D341Med (cell line): ENCODE measurements around the gene NINJ2.

ENCODE experiments used
- DNase-seq: peaks from one replicate; pipeline ENCODE4 v3.0.0; 2012; ENCODE audit warnings: low spot score

Gene NINJ2

DNA sequence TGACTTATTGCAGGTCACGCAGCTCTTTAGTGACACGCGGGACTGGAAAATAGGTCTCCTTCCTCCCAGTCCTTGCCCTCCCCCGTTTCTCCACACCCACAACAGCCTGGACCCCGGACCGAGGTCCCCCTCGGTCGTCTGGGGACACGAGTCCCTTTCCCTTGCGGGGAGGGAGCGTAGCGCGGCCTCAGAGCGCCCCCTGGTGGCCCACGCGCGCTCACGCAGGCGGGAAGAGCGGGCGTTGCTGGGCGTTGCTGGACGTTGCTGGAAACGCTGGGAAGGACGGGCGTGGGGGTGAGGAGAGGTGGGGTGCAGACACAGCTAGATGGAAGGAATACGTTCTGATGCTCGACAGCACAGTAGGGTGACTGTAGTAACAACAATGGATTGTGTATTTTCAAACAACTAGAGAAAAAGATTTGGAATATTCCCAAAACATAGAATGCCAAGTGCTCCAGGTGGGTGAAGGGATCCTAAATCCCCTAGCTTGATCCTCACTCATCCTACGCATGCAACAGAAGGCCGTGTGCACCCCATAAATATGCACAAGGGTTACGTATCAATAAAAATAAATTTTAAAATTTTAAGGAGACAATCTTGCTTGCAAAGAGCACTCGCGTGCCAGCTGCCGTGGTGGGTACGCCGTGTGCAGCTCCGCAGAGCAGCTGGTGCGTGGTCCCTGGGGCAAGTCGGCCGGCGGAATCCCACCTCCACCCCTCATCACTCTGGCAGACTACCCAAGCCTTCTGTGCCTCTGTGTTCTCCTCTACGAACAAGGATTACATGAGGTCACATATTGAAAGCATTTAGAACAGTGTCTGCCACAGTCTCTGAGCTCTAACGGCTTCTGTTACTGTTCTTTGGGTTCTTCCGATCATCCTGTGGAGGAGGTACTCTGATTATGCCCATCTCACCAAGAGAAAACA lies 116.1 kb downstream of the NINJ2 start:
- DNase-seq = peak; percentile 95

DNA sequence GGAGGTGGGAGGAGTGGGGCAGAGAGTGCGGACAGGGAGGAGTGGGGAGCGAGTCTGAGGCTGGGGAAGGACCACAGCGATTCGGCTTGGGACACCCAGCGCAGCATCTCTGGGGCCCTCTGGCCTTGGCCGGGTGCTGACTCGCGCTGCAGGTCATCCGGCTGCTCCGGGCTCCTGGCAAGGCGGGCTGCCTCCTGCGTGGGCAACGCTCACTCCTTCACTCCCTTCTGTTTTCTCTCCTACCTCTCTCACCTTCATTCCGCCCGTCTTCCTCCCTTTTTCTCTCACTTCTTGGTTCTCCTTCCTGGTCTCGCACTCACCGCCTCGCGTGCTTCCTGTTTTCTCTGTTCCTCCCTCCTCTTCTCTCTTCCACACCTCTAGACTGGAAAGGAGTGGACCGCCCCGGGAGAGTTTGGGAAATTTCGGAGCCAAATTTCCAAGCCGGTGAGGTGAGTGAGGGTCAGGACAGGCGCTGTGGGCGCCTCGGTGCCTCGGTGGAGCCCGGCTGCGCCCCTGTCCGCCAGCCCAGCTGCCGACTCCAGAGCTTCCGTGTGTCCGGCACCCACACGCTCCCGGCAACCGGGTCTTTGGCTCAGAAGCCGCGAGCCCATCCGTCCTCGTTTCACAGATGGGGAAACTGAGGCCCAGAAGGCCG lies 116.9 kb downstream of the NINJ2 start:
- DNase-seq = peak; percentile 52

DNA sequence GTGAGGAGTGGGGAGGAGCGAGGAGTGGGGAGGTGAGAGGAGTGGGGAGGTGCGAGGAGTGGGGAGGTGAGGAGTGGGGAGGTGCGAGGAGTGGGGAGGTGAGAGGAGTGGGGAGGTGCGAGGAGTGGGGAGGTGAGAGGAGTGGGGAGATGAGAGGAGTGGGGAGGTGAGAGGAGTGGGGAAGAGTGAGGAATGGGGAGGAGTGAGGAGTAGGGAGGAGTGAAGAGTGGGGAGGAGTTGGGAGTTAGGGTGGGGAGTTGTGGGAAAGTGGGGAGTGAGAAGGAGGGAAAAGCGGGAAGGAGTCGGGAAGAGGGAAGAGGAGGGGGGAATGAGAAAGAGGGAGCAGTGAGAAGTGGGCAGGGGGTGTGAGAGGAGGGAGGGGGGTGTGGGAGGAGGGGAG lies 117.4 kb downstream of the NINJ2 start:
- DNase-seq = no peak

DNA sequence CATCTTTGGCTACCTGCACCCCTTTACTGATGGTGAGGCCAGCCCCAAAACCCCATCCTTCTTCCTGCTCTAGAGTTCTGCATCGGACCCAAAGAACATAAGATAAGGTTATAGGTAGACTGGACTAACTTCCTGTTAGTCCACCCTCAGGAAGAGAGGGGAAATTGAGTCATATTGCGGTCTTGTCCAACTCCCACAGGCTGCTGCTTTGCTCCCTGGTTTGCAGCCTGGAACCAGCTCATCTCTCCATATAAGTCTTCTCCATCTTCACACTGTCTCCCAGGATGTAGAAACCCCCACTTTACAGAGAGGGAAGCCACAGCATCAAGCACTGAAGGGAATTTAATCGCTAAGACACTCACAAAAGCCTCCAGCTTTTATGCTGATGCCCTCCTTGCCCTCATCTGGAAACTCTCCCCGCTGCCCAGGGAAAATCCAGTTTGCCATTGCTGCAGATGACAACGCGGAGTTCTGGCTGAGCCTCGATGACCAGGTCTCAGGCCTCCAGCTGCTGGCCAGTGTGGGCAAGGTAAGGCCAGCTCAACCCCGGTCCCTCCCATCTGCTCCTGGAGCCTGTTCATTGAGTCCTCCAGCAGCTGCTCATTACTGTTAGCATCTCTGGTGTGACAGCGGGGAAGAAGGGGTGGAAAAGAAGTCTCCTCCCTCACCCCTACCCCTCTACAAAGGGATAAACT lies 118.2 kb downstream of the NINJ2 start:
- DNase-seq = no peak

DNA sequence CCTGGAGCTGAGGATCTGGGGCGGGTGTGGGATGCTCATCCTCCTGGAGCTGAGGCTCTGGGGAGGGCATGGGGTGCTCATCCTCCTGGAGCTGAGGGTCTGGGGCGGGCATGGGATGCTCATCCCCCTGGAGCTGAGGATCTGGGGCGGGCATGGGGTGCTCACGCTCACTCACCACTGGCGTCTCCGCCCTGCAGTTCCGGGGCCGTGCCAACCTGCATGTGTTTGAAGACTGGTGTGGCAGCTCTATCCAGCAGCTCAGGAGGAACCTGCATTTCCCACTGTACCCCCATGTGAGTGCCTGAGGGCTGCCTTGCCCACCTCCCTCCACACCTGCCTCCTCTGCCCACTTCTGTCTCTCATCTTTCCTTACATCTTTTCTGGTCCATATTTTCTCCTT lies 119.1 kb downstream of the NINJ2 start:
- no peak for DNase-seq

DNA sequence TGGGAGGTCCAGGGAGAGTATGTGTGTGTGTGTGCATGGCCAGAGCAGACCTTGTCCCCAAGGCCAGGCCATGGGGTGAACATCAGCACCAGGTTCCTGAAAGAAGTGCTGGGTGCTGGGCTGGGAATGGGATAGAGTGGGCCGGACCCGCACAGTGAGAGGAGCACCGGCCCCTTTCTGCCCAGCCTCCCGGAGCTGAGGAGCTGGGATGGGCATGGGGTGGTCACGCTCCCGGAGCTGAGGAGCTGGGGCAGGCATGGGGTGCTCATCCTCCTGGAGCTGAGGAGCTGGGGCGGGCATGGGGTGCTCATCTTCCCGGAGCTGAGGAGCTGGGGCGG lies 120.2 kb downstream of the NINJ2 start:
- DNase-seq = no peak

DNA sequence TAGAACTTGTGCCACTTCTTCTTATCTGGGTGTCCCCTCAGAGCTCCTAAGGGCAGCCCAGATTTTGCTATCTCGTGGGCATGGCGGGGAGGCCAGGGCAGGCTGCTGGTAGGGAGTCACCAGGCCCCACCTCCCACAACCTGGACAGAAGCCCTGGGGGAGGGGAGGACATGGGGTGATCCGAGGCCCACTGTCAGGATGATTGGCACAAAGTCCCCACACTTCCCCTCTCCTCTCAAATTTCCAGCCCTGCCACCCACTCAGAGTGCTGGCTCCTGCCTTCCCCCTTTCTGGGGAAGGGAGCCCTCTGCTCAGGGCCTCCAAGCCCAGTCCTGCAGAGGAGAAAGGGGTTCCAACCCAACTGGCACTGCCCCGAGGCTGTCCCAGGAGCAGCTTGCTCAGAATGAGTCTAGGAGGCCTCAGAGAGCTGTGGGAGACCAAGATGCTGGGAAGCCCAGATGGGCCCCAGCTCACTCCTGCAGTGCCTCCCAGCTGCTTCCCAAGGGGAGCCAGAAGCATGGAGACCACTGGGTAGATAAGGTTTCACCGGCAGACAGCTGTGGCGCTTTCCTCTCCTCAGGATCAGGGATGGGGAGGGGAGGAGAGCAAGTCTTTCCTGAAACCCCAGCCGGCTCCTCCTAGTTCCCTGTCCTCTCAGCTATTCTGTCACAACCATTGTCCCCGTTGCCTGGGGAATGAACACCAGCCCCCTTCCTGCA lies 120.7 kb downstream of the NINJ2 start:
- DNase-seq = no peak

DNA sequence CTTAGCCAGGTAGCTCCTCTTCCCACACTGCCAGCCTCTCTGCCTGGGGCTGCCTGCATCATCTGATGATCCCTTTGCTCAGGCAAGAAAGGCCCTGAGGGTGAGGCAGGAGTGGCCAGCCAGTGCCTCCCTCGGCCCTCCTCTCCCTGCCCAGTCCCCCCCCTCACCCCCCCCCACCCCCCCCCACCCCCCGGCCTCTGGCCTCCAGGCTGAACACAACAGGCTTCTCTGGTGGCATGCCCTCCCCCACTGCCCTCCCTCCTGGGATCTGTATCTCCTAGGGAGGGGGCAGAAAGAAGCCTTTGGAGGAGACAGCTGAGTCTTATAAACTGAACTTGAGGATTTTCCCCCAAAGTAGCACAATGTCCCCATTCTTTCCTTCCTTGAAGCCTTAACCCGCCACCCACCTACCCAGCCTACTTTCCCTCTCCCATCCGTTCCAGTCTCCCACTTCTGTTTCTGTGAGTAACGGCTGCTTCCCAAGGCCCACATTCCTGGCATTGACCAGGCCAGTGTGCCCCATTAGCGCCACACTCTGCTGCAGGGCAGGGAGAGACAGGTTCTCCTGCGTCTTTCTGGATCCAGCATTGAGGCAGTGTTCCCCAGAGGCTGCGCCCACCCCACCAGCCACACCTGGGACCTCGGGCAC lies 121.4 kb downstream of the NINJ2 start:
- DNase-seq = no peak

DNA sequence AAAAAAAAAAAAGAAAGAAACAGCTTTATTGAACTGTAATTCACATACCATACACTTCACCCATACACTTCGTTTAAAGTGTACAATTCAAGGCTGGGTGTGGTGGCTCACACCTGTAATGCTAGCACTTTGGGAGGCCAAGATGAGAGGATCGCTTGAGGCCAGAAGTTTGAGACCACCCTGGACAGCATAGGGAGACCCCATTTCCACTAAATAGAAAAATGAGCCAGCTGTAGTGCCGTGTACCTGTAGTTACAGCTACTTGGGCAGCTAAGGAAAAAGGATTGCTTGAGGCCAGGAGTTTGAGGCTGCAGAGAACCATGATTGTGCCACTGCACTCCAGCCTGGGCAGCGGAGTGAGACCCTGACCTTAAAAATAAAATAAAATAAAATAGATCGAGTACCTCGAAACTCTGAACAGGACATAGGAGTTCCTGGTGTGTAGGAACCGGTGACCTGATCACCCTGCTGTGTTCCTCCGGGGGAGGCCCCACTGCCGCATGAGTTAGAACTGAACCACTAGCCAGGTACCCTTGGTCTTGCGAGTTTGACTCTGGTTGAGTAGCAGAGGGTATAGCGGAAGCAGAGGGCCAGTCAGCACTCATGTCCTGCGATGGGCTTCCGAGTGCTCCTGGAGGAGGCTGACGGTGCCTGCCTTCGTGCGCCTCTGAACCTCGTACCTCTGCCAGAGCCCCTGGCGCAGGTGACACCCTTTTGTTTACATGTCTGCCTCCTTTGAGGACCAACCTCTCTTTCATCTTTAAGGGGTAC lies 123.5 kb downstream of the NINJ2 start:
- no peak for DNase-seq

DNA sequence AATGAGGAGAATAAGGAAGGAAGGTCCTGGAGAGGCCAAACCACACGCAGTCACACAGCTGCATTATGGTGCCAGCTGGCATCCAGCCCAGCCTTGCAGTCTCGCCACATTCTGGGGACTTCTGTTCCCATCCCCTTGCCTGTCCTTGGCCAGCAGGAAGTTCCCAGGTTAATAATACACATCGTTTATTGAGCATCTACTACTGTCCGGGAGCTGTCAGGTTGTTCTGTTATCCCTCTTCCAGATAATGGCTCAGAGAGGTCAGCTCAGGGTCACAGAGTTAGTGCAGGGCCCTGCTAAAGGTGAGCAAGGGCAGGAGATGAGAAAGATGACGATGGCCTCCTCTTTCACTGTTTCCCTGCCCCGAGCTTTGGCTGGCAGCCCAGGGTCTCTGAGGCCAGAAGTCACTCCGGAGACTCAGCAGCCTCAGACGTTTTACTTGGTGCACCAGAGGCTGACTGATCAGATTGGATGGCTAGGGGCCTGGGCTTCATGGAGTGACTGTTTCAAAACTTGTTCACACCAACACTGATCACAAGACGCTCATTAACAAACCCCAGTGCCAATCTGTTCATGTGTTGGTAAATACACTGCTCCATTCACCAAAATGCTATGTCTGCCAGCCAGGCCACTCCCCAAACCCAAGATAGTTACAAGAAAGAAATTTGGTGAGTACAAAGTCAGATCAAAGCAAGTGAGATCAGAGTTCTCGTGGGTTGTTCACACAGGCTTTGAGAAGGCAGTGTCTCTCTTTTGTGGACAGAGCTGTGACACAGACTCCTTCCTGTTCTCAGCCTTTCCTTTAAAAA lies 124.3 kb downstream of the NINJ2 start:
- DNase-seq = no peak

DNA sequence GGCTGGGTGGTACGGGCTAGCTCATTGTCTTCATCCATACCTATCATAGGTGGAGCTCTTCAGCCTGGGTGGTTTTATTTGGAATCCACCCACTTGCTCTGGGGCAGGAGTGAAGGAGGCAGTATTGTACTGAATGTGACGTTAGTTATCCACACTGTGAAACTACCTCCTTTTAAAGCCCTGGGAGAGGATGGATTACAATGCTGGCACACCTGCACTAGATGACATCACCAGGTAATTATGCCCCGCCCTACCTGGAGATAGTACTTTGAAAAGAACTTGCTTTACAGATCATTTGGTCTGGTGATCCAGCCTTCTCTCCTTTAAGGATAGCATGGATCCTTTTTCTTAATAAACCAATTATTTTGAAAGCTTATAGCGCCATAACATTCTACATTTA lies 125.5 kb downstream of the NINJ2 start:
- no peak for DNase-seq

DNA sequence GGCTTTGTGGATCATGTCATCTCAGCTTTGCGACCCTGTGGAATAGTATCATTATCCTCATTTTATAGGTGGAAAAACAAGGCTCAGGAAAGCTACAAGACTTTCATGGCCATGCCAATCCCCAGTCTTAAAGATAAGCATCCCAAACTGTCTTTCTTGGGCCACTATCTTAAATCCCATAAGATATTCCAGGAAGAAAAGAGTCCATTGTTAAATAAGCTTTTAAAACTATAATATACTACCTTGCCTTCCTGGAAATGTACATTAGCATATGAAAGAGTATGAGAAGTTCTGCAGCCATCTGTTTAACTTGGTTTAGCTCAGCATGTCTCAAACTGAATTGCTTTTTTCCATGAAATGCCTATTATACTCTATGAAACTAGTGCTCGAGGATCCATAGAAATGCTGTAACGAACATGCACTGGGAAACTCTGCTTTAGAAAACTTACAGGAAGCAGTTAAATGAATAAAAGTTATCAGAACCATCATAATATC lies 126.4 kb downstream of the NINJ2 start:
- DNase-seq = no peak

DNA sequence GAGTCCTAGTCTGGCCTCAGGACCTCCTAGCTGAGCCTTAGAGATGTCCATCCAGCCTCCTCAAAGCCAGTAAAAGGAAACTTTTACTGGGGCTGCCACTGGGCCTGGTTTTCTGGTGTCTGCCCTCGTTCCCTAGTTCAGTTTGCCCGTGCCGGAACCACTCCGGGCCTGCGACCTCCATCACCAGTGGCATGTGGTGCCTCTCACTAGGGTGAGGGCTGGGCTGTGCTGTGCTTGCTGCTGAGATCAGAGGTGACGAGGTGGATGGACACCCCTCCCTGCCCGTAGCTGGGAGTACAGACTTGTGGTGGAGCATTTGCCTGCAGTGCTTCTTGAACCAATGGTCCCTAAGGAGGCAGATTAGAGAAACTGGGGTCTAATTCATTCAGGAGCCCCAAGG lies 127.8 kb downstream of the NINJ2 start:
- DNase-seq = no peak

DNA sequence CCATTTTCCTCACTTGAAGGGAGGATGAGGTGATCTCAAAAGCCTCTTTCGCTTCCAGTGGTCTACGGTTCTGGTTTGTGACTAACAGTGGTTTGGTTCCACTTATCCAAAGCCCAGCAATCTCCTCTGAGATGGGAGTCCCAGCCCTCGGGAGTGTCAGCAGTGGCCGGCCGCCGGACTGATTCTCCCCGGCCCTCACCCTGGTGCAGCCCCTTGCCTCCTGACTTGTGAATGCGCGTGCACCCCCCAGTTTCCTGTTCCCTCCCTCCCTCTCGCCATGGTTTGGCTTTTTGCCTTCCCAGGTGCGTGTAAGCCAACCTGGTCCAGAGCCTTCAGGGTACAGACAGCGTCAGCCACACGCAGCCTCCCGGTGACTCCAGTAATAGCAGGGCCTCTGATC lies 129.0 kb downstream of the NINJ2 start:
- DNase-seq = no peak

DNA sequence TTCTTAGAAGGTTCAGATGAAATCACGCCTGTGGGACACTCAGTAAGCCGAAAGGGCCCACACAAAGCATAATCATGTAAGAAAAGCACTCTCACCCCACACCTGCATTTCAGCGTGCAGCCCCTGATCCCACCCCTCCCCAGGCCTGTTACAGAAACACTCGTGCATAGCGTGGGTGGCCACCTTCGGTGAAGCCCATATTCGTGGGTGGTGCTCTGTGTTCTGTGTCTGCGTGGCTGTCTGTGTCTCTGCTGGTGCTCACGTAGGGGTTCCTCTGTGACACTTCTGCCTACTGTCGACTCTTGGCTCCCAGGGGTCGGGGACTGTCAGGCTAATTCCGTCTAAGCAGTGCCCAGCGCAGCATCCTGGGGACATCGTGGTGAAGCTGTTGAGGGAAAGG lies 129.5 kb downstream of the NINJ2 start:
- no peak for DNase-seq

DNA sequence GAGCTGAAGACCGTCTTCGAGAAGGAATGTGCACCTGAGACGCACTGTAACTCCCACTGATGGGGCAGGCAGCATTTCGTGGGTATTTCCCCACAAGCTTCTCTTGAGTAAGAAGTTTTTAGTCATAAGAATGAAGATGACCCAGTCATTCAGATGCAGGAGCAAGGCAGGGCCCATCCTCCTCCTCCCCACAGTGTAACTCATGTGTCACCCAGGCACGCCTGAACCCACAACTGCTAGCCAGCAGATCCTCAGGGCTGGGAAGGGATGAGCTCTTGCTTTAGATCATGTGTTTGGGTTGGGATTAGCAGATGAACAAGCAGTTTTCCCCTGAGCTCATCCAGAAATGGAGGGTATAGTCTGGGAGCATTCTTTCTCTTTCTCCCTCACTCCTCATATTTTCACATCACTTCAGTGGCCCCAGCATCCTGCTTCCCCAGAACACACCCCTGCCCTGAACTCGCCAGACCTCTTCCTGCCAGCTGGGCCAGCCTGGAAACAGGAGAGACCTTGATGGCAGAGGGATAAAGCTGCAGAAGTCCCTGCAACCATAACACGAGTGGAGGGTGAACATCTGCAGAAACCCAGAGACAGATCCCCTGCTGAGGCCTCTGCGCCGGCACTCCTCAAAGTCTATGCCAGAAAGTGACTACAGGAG lies 130.2 kb downstream of the NINJ2 start:
- no peak for DNase-seq

DNA sequence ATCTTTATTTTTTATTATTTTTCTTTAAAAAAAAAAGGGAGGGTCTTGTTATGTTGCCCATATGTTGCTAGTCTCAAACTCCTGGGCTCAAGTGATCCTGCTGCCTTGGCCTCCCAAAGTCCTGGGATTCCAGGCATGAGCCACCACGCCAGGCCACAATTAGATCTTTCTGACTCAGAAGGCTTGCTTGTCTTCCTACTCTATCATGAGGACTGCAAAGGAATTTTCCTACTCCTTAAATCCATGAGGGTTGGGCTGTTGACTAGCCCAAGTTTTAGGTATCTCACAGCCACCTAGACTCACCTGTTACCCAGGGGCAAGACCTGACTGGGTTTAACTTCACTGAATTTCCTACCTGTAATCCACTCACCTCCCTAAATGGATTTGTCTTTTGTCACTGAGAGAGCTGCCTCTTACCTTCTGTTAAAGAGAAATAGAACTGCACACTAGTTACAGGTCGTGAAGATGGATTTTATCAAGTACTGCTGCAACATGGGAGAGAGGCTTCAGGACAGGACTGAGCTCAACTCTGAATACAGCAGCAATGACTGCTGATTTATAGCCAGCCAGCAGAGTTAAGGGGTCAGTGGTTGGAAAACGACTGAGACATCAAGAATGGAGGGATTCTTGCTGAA lies 131.2 kb downstream of the NINJ2 start:
- no peak for DNase-seq

DNA sequence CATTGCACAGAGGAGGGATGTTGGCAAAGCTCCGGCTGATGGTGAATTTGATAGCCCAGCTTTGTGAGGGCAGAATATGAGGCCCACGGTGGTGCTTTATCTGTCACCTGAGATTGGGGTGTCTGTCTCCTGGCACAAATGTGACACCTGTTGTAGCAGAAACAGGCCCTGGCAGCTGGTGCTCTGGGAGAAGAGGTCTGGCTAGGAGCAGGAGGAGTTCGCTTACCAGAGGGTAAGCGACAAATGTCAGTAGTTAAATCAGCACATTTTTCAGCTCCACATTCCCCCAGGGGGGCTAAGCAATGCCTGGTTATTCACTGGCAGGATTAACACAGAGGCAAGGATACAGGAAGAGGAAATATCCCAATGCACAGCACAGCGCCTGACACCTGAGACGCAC lies 132.4 kb downstream of the NINJ2 start:
- DNase-seq = no peak

DNA sequence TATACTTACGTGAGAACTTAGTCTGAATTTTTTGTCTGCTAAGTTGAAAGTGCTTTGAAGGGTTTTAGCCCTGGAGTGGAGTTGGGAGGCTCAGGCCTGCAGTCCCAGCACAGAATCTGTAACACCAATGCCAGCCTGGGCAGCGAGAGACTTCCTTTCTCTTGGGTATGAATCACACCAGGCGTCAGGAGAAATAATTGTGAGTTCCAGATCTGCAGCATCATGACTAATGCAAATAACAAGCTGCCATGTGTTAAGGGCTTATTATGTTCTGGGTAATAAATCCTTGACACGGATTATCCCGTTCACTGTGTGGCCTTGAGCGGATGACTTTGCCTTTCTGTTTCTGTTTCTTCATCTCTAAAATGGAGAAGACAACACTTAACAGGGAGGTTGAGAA lies 132.9 kb downstream of the NINJ2 start:
- DNase-seq = no peak
